ENCODE measurements around the gene GPX4.

DNA sequence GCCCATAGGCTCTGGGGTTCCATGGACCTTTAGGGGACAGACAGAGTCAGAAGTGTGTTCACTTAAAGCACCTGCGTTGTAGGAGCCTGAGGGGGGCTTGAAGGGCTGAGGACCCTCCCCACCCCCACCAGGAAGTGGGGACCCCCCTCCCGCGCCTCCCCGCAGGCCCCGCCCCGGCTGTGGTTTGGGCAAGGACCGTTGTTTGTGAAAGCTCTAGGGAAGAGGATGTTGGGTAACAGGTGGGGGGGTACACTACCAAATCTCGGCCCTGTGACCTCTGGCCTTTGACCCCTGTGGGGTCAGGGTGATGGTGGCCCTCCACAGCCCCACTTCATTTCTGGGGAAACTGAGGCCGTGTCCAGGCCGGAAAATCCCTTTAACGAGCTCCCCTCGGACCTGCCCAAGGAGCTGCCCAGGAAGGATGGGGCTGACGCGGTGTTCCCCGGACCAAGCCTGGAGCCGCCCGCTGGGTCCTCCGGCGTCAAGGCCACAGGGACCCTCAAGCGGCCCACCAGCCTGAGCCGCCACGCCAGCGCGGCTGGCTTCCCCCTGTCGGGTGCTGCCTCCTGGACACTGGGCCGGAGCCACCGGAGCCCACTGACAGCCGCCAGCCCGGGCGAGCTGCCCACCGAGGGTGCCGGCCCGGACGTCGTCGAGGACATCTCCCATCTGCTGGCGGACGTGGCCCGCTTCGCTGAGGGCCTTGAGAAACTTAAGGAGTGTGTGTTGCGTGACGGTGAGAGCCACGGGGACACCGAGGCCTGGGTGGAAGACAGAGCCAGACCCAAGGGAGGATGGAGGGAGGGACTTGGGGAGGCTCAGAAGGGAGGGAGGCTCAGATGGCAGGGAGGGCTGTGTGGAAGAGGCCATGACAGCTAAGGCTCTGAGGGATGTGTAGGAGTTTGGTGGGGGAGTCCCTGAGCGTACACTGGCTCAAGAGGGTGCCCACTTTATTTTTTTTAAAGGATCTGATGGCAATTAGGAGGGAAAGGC is 35.5 kb upstream of the GPX4 start:
- TF ChIP-seq, protein P1, sequence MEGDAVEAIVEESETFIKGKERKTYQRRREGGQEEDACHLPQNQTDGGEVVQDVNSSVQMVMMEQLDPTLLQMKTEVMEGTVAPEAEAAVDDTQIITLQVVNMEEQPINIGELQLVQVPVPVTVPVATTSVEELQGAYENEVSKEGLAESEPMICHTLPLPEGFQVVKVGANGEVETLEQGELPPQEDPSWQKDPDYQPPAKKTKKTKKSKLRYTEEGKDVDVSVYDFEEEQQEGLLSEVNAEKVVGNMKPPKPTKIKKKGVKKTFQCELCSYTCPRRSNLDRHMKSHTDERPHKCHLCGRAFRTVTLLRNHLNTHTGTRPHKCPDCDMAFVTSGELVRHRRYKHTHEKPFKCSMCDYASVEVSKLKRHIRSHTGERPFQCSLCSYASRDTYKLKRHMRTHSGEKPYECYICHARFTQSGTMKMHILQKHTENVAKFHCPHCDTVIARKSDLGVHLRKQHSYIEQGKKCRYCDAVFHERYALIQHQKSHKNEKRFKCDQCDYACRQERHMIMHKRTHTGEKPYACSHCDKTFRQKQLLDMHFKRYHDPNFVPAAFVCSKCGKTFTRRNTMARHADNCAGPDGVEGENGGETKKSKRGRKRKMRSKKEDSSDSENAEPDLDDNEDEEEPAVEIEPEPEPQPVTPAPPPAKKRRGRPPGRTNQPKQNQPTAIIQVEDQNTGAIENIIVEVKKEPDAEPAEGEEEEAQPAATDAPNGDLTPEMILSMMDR (IDR thresholded peaks at IDR 0.05; ENCODE audit: extremely low read depth in 1 of 2, insufficient read depth in 1 of 2, low read depth in 1 of 2, low read length in 2 of 2), result no peak
- TF ChIP-seq EZH2 (IDR thresholded peaks at IDR 0.05; ENCODE audit: borderline replicate concordance, low read depth, low read length, severe bottlenecking), result no peak
- TF ChIP-seq, protein P2, sequence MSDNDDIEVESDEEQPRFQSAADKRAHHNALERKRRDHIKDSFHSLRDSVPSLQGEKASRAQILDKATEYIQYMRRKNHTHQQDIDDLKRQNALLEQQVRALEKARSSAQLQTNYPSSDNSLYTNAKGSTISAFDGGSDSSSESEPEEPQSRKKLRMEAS (IDR thresholded peaks at IDR 0.05; ENCODE audit: insufficient read depth, insufficient read length), result no peak

Data from endothelial cell of umbilical vein (primary cell).